Adipocyte (in vitro differentiated cells): Measurements from ENCODE around the gene CFAP100.

ENCODE experiments used
- DNase-seq: peaks from one replicate; pipeline ENCODE4 v3.0.0-alpha.2; 2015; ENCODE audit warnings: low read depth
- H3K27me3 ChIP-seq: replicated peaks from 2 replicates; pipeline ENCODE4 v1.7.0; 2013; ENCODE audit warnings: mild to moderate bottlenecking, low read length, moderate library complexity; ENCODE audit not compliant: control insufficient read depth, insufficient read depth
- H3K36me3 ChIP-seq: 2 replicates; pipeline ENCODE4 v1.7.0; 2013; ENCODE audit warnings: low read length, mild to moderate bottlenecking, moderate library complexity; ENCODE audit not compliant: control insufficient read depth, insufficient read depth, severe bottlenecking
- H3K4me1 ChIP-seq: 2 replicates; pipeline ENCODE4 v1.7.0; 2013; ENCODE audit warnings: mild to moderate bottlenecking, low read length, moderate library complexity; ENCODE audit not compliant: control insufficient read depth, insufficient read depth
- H3K4me3 ChIP-seq: 2 replicates; pipeline ENCODE4 v1.7.0; 2013; ENCODE audit warnings: mild to moderate bottlenecking, low read length, moderate library complexity
- H3K9ac ChIP-seq: 2 replicates; pipeline ENCODE4 v1.7.0; 2013; ENCODE audit warnings: mild to moderate bottlenecking, low read length, moderate library complexity
- H3K9me3 ChIP-seq: 2 replicates; pipeline ENCODE4 v1.7.0; 2013; ENCODE audit warnings: mild to moderate bottlenecking, low read length, moderate library complexity; ENCODE audit not compliant: control insufficient read depth

The CFAP100 gene

DNA sequence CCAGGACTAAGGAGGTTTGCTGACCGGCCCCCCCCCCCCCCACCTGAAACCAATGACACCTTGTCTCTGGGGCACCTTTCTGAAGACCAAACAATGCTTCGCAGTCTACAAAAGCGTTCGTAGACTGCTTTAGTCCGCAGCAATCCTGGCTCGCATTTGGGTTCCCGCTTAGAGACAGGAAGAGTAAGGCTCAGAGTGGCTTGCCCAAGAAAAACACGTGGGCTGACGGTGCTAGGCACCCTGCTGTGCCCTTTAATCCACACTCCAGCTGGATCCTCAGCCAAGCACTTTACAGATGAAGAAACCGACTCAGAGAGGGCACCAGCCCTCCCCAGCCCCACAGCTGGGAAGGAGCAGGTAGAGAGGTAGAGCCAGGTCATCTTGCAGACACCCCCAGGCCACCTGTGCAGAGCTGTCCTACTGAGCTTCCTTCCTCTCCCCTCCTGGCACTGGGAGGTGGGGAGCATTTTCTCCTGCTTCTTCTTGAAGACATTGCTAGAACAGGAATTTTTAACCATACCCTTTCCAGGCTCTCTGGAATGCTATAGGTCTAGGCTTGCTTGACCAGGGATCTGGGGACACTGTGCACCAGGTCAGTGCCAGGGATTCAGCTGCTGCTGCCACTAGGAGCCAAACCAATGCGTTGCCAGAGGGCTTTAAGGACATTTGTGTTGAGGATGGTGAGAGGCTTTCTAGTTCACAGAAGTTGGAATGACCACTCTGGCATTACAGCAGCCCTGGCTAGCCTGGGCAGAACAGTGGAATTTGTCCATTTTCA is 36.5 kb upstream of the CFAP100 start:
- Histone ChIP-seq H3K9ac (peak overlapping the region; percentile 78), H3K36me3 (no peaks in the 10 kb centered on the region), H3K4me1 (peaks cover 40% of the 10 kb centered on the region), H3K9me3 (peaks cover 13% of the 10 kb centered on the region), H3K27me3 (peaks cover 41% of the 10 kb centered on the region), H3K4me3 (peak overlapping the region; percentile 83)
- DNase-seq: peak; percentile 11

DNA sequence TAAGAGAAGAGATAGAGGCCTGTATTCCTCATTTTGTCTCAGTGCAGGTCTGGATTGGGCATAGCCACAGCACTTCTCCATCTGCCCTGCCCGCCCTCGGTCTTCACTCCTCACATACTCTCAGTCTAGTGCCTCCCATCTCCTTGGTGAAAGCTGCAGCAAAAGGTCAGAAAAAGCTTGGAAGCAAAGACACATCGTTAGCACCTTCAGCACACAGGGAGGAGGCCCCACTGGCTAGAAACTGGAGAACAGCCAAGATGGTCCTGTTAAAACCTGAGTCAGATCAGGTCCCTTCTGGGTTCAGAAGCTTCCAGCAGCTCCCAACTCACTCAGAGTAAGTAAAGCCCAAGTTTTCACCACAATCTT is 35.9 kb upstream of the CFAP100 start:
- Histone ChIP-seq H3K4me1 (peaks cover 34% of the 10 kb centered on the region), H3K27me3 (peaks cover 47% of the 10 kb centered on the region), H3K9me3 (peaks cover 13% of the 10 kb centered on the region), H3K4me3 (no peak overlapping the region), H3K36me3 (no peaks in the 10 kb centered on the region), H3K9ac (peak overlapping the region; percentile 78)
- DNase-seq: no peak

DNA sequence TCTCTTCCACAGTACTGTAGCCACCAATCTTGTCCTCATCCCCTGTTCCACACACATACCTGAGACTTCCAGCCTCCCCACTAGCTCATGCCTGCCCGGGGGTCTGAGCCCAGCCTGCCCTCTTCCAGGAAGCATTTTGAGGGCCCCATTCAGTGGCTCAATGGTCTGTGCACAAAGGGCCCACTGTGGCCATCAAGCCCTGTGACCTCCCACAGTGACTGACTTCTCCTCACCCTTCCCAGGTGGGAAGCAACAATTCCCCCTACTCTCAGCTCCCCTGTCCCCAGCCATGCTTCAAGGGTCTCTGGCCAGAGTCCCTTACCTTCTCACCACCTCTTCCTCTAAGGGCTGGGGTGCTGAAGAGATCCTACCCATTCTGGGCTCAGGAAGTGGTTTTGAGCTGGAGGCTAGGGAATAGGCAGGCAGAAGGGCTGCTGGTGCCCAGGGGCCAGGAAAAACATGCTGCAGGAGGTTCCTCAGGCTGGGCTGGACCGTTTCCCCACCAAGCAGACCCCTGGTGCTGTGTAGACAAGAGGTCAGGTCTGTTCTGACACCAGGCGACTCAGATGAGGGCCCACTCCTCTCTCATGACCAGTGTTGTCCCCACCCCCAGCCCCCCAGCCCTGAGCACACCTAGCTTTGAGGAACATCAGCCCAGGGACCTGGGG is 34.5 kb upstream of the CFAP100 start:
- H3K27me3 ChIP-seq: peaks cover 47% of the 10 kb centered on the region
- H3K4me3 ChIP-seq: no peak overlapping the region
- H3K36me3 ChIP-seq: no peaks in the 10 kb centered on the region
- no peak overlapping the region for H3K9ac ChIP-seq
- peaks cover 20% of the 10 kb centered on the region for H3K4me1 ChIP-seq
- DNase-seq: no peak
- peaks cover 13% of the 10 kb centered on the region for H3K9me3 ChIP-seq

DNA sequence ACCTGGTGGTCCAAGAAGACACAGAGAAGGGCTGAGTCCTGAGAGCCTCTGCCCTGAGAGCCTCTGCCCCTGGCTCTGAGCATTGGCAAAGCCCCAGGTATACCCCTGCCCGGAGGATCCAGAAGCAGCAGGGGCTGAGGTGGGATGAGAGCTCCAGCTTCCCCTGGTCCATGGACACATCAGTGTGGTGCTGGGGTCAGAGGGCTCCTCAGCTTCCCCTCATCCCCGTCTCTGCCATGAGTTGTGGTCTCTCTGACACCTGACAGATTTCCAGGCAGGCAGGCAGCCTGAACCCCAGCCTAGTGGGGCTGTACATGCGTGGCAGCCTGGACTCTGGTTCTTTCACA is 34.0 kb upstream of the CFAP100 start:
- Histone ChIP-seq H3K9me3 (peaks cover 13% of the 10 kb centered on the region), H3K27me3 (peaks cover 47% of the 10 kb centered on the region), H3K4me3 (no peak overlapping the region), H3K36me3 (no peaks in the 10 kb centered on the region), H3K4me1 (peaks cover 15% of the 10 kb centered on the region), H3K9ac (no peak overlapping the region)
- no peak for DNase-seq

DNA sequence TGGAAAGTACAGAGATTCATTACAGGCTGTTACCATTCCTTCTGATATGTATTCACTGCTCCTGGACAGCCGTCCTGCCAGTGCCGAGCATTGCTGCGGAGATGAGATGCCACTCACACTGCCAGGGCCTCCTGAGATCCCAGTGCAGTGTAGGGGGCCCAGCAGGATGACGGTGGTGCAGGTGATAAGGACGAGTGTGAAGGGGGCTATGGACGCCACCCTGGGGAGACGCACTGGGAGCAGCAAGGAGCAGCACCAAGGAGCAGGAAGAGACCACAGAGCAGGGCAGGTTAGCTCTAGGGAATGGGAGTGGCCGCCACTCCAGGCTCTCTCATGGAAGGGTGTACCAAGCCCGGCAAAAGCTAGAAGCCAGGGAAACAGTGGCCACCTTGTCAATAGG is 33.5 kb upstream of the CFAP100 start:
- peaks cover 19% of the 10 kb centered on the region for H3K4me1 ChIP-seq
- DNase-seq: no peak
- no peaks in the 10 kb centered on the region for H3K36me3 ChIP-seq
- H3K4me3 ChIP-seq: no peak overlapping the region
- H3K9ac ChIP-seq: no peak overlapping the region
- H3K27me3 ChIP-seq: peaks cover 47% of the 10 kb centered on the region
- H3K9me3 ChIP-seq: peaks cover 13% of the 10 kb centered on the region

DNA sequence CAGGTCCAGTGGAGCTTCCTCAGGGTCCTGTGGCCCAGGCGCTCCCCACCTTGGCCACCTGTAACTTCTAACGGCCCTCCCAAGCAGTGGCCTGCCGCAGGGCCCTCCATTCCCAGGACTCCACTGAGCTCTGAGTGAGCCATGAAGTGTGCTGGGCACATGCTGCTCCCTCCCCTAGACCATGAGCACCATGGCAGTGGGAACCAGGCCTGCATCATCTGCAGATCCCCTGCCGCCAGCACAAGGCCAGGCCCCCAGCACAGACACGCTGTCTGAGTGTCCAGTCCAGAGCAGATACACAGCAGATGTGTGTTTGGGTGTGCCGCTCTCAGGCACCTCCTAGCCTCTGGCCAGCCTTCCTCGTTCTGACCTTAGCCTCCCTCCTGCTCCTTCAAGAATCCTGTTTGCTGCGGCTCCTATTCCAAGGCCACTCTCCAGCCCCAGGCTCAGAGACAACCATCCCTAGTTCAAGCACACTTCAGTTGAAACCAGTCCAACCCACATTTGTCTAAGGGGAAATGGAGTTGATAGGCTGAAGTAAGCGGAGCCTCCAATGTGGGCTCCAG is 30.5 kb upstream of the CFAP100 start:
- no peaks in the 10 kb centered on the region for H3K36me3 ChIP-seq
- peaks cover 11% of the 10 kb centered on the region for H3K4me1 ChIP-seq
- H3K27me3 ChIP-seq: peaks cover 39% of the 10 kb centered on the region
- no peak for DNase-seq
- H3K9me3 ChIP-seq: peaks cover 10% of the 10 kb centered on the region
- H3K4me3 ChIP-seq: no peak overlapping the region
- H3K9ac ChIP-seq: no peak overlapping the region

DNA sequence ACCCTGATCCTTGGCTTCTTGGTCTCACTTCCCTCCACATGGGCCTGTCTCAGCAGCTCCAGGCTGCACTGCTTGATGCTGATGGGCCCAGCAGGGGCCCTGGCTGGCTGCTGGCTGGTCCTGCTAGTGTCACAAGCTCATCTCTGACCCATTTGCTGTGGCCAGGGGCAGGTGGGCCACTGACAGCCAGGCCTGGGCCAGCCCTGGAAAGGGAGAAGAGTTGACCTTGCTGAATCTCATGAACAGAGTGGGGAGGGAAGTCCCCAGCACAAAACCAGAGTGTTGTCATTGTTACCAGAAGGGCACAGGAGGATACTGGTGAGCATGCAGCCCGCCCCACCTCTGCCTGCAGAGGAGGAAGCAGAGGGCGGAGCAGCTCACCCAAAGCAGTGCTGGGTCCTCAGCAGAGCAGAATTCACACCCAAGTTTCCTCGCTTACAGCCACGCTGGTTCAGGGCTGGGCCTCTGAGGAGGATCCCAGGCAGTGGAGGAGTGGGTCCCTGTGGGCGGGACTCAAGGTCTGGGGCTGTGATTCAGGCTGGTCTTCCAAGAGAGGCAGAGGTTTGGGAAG is 29.9 kb upstream of the CFAP100 start:
- H3K9ac ChIP-seq: no peak overlapping the region
- H3K9me3 ChIP-seq: peaks cover 4% of the 10 kb centered on the region
- no peaks in the 10 kb centered on the region for H3K36me3 ChIP-seq
- peaks cover 34% of the 10 kb centered on the region for H3K27me3 ChIP-seq
- peaks cover 11% of the 10 kb centered on the region for H3K4me1 ChIP-seq
- DNase-seq: no peak
- no peak overlapping the region for H3K4me3 ChIP-seq

DNA sequence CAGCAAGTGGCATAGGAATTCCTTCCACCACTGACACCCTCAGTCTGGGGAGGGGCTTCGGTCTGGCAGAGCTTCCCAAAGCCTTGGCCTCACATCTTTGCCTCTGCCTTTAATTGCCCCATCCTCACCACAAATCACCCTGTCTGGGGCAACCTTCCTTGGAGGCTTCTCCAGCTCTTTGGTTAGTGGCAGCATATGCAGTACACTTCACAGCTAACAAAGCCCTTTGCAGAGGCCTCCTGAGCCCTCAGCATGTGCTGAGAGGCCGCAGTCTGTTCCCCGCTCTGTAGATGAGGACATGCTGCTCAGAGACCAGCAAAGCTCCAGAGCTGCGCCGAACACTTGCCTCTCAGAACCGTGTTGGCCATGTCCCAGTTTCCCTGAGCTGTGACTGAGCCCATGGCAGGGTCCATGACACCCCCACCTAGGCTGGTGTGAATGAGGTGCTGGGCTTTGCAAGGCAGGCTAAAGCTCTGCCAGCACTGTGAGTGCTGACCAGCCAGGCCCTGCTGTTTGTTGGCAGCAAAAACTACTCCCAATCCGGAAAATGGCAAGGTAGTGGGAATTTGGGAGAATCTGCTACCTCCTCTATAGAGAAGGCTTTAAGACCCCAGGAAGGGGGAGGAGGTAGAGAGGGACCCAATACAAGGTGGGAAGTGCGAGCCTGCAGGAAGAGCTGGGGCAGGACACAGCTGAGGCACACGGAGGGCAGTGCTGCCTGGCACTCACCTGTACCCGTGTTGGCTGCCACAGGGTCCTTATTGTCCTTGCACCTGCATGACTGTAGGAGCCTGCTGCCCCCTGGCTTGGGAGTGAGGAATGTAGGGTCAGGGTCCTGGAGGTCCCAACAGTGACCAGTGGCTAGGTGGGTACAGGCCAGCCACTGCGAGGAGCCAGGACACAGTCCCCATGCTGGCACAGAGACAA is 29.1 kb upstream of the CFAP100 start:
- Histone ChIP-seq H3K4me1 (peaks cover 11% of the 10 kb centered on the region), H3K27me3 (peaks cover 26% of the 10 kb centered on the region), H3K4me3 (no peak overlapping the region), H3K36me3 (no peaks in the 10 kb centered on the region), H3K9ac (no peak overlapping the region), H3K9me3 (no peaks in the 10 kb centered on the region)
- DNase-seq: no peak

DNA sequence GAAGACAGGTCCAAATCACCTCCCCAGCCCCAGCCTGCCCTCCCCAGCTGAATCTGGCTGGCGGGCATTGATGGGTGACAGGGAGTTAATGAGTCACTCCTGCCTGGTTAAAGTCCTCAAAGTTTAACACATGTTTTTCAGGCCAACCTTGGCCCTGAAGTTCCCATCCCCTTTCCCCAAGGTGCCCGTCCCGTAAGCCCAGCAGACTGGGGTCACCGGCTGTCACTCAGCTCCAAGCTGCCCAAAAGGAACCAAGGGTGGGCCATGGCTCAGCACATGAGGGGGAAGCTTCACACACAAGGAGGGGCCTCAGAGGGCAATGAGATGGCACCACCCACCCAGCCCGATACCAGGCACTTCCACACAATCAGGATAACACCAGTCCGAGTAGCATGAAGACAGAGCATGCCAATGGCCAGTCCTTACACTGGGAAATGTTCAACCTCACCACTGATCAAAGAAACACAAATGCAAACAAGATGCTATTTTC is 27.3 kb upstream of the CFAP100 start:
- Histone ChIP-seq H3K4me3 (no peak overlapping the region), H3K9ac (no peak overlapping the region), H3K27me3 (peaks cover 14% of the 10 kb centered on the region), H3K4me1 (peaks cover 12% of the 10 kb centered on the region), H3K9me3 (no peaks in the 10 kb centered on the region), H3K36me3 (no peaks in the 10 kb centered on the region)
- DNase-seq: no peak

DNA sequence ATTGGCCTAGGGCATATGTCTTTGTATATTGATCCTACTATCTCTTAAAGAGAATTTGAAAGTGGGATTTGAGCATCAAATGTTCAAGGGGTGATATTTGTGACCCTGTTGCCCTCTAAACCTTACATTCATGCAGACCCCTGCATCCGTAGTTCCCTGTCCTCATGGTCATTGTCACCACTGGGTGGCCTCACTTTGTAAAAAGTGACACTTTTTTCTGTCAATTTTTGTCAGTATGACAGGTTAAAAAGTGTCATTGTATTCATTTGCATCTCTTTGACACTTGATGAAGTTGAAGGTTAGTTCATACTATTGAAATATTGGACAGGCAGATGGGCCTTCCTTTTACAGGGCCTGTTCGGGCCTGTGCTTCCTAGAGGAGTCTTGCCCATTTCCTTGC is 25.2 kb upstream of the CFAP100 start:
- H3K36me3 ChIP-seq: no peaks in the 10 kb centered on the region
- no peak overlapping the region for H3K4me3 ChIP-seq
- no peaks in the 10 kb centered on the region for H3K9me3 ChIP-seq
- no peaks in the 10 kb centered on the region for H3K27me3 ChIP-seq
- H3K4me1 ChIP-seq: peaks cover 33% of the 10 kb centered on the region
- no peak for DNase-seq
- no peak overlapping the region for H3K9ac ChIP-seq
